Measurements from ENCODE around the gene PRKAG2.
"Not testable (repeated sequence)": the region's sequence is repeated elsewhere in the genome, so short reads cannot be mapped to it uniquely, and the experiment has no call there.

Gene PRKAG2

GRCh38 chr7:151876899-151877777, at the start of gene PRKAG2:
Gene PRKAG2, minus strand, starts transcription at chr7:151877115. Its CDS starts 495 bp downstream, at chr7:151876620.
- DNase-seq = peak; percentile 7

DNA sequence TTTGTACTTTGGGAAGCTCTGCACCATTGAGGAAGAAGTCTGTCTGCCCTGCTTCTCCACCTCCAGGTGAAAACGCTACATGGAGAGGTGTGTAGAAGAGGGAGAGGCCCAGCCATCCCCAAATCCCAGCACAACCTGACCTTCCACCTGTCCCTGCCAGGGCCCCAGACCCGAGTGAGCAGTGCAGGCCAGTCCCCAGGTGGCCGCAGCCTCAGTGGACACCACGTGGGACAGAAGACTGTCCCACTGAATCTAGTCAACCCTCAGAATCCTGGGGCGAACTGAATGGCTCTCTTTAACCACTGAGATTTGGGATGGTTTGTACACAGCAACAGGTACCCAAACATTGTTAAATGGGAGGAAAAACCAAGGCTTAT, 49.4 kb upstream of the PRKAG2 start:
- no peak for DNase-seq

DNA sequence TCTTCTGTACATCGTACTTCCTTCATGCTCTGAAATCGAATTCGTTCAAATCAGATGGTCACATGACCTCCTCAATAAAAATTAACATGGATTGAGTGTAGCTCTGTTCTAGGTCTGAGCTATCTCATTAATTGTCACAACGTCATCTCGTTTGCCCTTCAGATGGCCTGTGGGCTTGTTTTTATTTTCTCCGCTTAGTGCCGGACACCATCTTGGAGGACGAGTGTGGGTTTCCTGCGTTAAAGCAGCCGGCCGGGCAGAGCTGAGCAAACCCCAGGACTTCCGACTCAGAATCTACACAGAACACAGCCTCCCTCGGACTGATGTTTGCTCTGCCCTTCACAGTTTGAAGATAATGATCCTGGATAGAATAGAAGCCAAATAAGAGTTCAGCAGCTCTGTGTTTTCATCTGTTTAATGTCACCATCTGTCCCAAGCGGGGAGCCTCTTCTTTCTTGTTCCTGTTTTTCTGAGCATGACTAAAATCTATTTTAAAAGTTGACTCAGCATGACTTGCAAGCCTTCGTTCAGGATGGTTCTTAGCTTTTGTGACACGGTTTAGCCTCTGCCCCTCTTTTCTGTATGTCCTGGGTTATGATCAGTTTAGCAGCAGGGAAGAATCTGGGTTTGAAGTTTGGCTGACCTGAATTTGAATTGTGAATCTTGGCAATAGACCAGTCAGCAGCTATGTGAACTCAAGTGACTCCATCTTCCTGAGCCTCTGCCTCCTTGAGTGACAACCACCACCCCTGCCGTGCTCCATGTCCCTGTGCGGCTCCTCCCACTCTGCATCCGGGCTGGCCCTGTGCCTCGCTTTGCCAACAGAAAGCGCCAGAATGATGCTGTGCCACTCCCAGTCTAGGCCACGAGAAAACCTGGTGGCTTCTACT, 48.8 kb upstream of the PRKAG2 start:
- DNase-seq = no peak

GRCh38 chr7:151924508-151924907, 47.6 kb upstream of the PRKAG2 start:
- DNase-seq = no peak

DNA sequence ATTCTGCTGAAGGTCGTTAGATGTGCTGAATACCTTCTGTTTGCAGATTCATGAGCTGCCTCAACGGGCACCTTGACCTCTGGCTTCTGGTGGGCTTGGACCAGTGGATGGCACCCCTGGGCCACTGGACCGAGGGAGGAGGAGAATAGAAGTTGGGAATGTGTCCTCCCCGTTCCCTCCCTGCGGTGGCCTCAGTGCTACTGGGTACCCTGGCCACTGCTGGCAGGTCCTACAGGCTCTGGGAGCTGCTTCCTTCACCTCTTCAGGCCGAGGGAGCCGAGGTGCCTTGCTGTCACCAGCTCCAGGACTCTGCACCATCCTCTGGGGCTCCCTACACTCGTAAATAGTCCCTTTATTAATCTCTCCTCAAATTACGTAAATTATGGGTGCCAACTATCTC, 47.1 kb upstream of the PRKAG2 start:
- DNase-seq = no peak

- no peak for DNase-seq
Observed at GRCh38 chr7:151923097-151923876, 46.4 kb upstream of the PRKAG2 start.

DNA sequence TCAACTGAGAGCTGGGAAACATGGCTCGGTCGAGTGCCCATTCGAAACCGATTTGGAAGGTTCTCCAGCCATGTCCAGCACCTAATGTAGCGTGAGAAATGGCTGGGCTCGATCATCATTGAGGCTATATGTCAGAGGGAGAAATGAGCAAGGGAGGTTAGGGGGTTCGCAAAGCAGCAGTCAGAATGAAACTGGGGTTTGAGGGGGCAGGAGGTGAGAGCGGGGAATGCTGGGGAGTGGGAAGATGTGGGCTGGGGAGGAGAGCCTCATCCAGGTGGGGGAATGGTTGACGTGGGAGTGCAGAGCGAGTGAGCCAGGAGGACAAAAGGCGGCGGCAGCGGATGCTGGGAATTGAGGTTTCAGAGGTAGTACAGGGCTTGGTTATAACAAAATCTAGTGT, 44.5 kb upstream of the PRKAG2 start:
- no peak for DNase-seq

DNA sequence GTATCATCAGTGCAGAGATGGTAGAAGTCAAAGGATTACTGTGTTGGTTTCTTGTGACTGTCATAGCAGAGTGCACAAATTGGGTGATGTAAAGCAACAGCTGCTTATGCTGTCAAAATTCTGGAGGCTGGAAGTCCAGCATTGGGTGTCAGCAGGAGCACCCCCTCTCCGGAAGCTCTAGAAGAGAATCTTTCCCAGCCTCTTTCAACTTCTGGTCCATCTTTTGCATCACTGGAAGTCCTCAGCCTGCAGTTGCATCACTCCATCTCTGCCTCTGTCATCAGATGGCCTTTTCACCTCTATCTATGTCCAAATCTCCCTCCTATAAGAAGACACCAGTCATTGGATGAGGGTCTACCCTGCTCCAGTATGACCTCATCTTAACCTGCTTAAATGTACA, 43.6 kb upstream of the PRKAG2 start:
- DNase-seq = no peak

DNA sequence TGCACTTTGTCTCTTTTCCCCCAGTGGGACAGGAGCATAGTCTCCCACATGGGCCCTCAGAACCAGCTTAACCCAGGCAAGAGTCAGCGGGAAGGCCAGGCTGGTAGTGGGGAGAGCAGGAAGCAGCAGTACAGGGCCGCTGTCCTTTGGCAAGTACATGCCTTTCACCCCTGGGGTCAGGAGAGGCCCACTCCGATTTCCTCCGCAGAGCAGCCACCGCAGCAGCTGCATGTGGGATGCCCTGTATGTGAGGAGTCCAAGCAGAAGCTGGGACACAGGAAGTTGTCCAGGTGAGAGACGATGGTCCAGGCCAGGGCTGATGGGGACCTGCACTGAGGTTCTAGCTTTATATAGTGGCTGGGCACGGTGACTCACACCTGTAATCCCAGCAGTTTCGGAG, 42.7 kb upstream of the PRKAG2 start:
- DNase-seq = no peak

DNA sequence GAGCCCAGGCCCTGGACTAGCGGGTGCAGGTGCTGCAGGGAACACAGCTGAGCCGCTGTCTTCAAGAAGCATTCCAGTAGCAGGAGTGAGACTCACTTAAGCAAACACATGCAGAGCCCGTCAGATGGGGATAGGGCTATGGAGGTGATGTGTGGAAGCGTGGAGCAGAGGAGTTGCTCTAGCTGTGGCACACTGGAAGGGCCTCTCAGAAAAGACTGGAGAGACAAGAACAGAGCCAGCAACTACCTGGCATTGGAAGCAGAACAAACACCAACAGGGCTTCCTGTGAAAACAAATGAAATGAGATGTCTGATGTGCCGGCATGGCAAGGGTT, 41.6 kb upstream of the PRKAG2 start:
- DNase-seq = no peak

DNA sequence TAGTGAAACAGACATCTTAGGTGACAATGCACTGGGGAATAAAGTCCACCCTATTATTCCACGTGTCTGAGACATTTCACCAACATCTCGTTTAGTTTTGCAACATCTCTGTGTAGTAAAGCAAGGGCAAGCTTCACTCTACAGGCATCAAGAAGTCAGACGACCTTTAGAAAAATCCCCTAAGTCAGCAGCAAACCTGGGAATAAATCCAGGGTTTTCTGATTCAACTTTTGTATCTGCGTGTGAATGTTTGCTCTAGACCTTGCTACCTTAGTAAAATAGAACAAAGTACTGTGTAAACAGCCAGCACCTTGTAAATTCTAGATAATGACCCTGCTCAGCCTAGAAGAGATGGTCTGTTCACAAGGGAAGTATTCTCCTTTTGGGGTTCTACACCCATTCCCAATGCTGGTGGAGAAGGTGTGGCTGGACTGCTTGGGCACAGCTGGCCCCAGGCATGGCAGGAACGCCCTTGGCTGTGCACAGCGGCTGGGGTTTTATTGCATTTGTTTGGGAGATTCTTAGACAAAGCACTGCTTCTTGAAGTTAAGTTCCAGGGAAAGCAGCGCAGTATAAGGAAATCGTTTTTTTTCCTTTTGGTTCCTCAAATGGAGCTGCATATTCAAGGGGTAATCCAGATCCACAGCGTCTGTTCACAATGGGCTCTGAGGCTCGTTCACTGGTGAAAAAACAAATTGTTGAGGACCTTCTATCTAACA, 41.0 kb upstream of the PRKAG2 start:
- DNase-seq = no peak

DNA sequence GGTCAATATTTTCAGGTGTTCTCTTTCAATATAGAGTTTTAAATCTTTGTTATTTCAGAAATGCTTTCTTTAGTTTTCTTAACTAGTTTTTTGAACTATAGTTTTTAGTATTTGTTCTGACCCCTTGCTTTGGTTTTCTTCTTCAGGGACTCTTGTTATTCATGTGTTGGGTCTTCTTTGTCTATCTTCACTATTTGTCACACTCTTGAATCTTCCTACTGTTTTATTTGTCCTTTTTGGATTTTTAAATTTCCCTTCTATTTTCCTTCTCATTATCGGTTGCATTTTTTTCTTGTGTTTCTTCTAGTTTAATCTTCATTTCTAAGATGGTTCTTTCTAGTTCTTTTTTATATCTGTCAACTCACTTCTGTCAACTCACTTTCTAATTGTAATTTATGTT, 37.1 kb upstream of the PRKAG2 start:
- DNase-seq = no peak

DNA sequence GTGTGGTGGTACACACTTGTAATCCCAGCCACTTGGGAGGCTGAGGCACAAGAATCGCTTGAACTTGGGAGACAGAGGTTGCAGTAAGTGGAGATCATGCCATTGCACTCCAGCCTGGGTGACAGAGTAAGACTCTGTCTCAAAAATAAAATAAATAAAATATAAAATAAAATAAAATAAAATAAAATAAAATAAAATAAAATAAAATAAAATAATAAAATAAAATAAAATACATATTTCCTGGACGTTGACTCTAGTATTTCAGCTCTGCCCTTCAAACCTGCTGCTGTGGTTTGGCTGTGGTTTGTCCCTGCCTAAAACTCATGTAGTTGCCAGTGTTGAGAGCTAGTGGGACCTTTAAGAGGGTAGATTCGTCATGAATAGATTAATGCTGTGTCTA, 33.7 kb upstream of the PRKAG2 start:
- not testable (repeated sequence) for DNase-seq

GRCh38 chr7:151907115-151907514, 30.2 kb upstream of the PRKAG2 start:
- DNase-seq = not testable (repeated sequence)

DNA sequence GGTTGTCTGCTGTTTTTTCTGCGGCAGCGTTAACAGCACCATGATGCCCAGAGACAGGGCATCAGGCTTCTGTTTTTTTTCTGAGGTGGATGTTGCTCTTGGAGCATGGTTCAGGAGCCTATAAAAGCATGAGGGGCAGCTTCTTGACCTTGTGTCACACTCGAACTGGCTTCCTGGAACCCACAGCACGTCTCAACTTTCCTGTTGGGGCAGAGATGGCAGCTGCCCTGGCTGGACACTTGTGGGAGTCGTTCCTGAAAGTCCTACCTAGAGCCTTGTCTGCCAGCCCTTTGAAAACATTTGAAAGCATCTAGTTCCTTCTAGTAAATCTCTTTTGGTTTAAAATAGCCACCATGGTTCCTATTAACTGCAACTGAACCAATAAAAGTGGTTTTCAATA, 28.9 kb upstream of the PRKAG2 start:
- no peak for DNase-seq

DNA sequence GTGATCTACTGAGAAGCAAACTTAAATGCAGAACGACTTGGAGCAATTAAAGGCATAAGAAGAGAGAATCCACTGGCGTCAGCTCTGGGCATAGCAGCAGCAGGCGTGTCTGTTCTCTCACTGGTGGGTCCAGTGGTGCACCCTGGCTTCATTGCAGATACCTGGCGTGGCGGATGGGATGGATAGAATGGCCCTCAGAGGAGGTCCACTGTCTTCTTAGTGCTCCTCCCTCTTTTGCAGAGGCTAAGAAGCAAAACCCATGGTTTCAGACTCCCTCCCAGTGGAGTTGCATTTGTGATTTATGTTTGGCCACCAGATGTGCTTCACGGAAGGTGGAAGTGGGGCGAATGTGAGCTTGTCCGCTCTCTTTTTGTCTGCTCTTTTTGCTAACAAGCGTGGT, 28.4 kb upstream of the PRKAG2 start:
- no peak for DNase-seq

GRCh38 chr7:151904270-151904669, 27.4 kb upstream of the PRKAG2 start:
- no peak for DNase-seq

DNA sequence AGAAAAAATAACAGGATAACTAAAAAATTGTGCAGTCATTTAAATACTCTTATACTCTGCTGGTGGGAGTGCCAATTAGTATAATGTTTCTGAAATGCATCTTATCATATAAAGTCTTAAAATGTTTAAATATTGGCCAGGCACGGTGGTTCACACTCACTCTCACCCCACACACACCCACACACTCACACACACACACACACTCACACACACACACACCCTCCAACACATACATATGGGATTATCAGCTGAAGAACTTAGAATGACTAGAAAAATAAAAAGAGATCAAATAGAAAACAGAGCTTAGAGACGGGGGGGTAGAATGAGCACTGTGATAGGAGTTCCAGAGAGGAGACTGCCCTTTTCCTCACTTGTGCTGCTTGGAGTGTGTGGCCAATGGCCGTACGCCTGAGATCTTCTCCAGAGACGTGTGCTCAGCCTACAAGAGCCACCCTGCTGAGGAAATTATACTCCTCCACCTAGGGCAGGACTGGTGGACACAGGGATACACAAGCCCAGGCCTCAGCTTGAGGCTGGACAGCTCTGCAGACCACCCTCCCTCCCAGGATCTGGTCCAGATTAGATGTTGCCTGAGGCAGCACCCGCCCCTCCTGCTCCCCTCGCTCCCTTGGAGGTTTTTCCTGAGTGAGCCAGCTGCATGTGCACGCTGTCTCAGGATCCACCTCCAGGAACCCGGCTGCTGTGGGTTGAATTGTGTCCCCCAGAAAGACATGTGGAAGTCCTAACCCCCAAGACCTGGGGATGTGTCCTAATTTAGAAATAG, 26.5 kb upstream of the PRKAG2 start:
- no peak for DNase-seq

- no peak for DNase-seq
Observed at GRCh38 chr7:151902311-151902710, 25.4 kb upstream of the PRKAG2 start.

GRCh38 chr7:151901828-151902227, 24.9 kb upstream of the PRKAG2 start:
- DNase-seq = no peak

DNA sequence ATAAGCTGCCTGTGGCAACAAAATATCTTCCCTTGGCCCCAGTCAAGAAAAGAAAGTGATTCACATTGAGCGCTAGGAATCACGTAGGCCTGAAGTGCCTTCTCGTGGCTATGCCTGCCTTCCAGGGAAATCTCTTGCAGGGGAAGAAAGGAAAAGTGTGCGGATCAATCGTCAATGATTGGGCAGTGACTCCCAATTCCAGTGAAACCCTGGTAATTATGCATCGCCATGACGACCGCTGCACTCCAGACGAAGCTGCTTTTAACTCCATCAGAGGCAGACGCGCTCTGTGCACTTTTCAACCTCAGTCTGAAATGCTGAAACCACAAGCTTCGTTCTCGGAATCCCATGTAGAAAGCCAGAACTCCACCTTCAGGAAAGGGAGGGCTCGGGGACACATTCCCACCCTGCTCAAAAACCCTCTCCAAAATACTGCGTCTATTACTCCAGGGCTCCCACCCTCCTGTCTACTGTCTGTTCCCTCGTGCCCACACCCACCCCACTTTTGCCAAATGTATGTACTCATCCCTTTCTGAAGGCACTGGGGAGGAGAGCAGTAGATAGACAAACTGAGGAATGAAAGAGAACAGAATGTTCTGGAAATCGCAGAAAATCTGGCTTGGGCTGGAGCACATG, 24.2 kb upstream of the PRKAG2 start:
- no peak for DNase-seq
